ENCODE measurements around the gene CFAP74. TPM values are rescaled to one million over a fixed set of nuclear protein-coding genes. Genes with fewer than 3 reads are reported as not detected.

CFAP74 gene
- total RNA-seq, 1 donor from 2014 or later: not detected

- DNase-seq (ENCODE audit: low spot score): no peak
- intact Hi-C loops (cut with DNase I): no loop called here
Measured at GRCh38 chr1:1958071-1958541, 45.5 kb downstream of the CFAP74 start.

- no peak for DNase-seq (ENCODE audit: low spot score)
- intact Hi-C loops (cut with DNase I): no loop called here
Measured at GRCh38 chr1:1957533-1957961, 46.0 kb downstream of the CFAP74 start.

GRCh38 chr1:1956586-1957532, 46.7 kb downstream of the CFAP74 start:
- intact Hi-C loops (cut with DNase I): no loop called here
- DNase-seq (ENCODE audit: low spot score): no peak

- DNase-seq (ENCODE audit: low spot score): no peak
- intact Hi-C loops (cut with DNase I): no loop called here
Measured at GRCh38 chr1:1956101-1956500, 47.5 kb downstream of the CFAP74 start.

- no peak for DNase-seq (ENCODE audit: low spot score)
- intact Hi-C loops (cut with DNase I): no loop called here
Measured at GRCh38 chr1:1955621-1956094, 47.9 kb downstream of the CFAP74 start.

GRCh38 chr1:1954831-1955441, 48.6 kb downstream of the CFAP74 start:
- no peak for DNase-seq (ENCODE audit: low spot score)
- intact Hi-C loops (cut with DNase I): no loop called here

- no peak for DNase-seq (ENCODE audit: low spot score)
- intact Hi-C loops (cut with DNase I): no loop called here
Measured at GRCh38 chr1:1954015-1954414, 49.6 kb downstream of the CFAP74 start.

GRCh38 chr1:1950940-1951339, 52.6 kb downstream of the CFAP74 start:
- DNase-seq (ENCODE audit: low spot score): no peak
- intact Hi-C loops (cut with DNase I): no loop called here

GRCh38 chr1:1948783-1949182, 54.8 kb downstream of the CFAP74 start:
- no peak for DNase-seq (ENCODE audit: low spot score)
- intact Hi-C loops (cut with DNase I): no loop called here

GRCh38 chr1:1947493-1947892, 56.1 kb downstream of the CFAP74 start:
- intact Hi-C loops (cut with DNase I): no loop called here
- DNase-seq (ENCODE audit: low spot score): no peak

- DNase-seq (ENCODE audit: low spot score): no peak
- intact Hi-C loops (cut with DNase I): no loop called here
Measured at GRCh38 chr1:1946540-1946939, 57.0 kb downstream of the CFAP74 start.

GRCh38 chr1:1945782-1946393, 57.7 kb downstream of the CFAP74 start:
- DNase-seq (ENCODE audit: low spot score): no peak
- intact Hi-C loops (cut with DNase I): no loop called here

GRCh38 chr1:1943834-1944570, 59.6 kb downstream of the CFAP74 start:
- intact Hi-C loops (cut with DNase I): loop anchor here (1.0 kb wide), 1 partner anchor 102 kb away; no protein-coding TSS in a partner anchor
- DNase-seq (ENCODE audit: low spot score): no peak

- intact Hi-C loops (cut with DNase I): no loop called here
- DNase-seq (ENCODE audit: low spot score): no peak
Measured at GRCh38 chr1:1942753-1943656, 60.6 kb downstream of the CFAP74 start.

- intact Hi-C loops (cut with DNase I): no loop called here
Measured at GRCh38 chr1:1941868-1942752, 61.5 kb downstream of the CFAP74 start.

GRCh38 chr1:1941211-1941841, 62.3 kb downstream of the CFAP74 start:
- no peak for DNase-seq (ENCODE audit: low spot score)
- intact Hi-C loops (cut with DNase I): no loop called here

More at GRCh38 chr1:1941868-1942752, 61.5 kb downstream of the CFAP74 start:
- DNase-seq (ENCODE audit: low spot score): no peak

GRCh38 chr1:1940123-1940425, 63.5 kb downstream of the CFAP74 start:
- intact Hi-C loops (cut with DNase I): no loop called here
- no peak for DNase-seq (ENCODE audit: low spot score)

All from cardiac septum (tissue), 1 donor.